Kidney epithelial cell (primary cell): ENCODE measurements around the gene LTBP3. TPM values are rescaled to one million over a fixed set of nuclear protein-coding genes. Genes with fewer than 3 reads are reported as not detected.

Source experiments
- DNase-seq: peaks from one replicate; pipeline ENCODE4 v3.0.0-alpha.2; 2010; ENCODE audit warnings: low read depth
- H3K27me3 ChIP-seq: 2 replicates; pipeline ENCODE4 v1.6.0; 2011; ENCODE audit warnings: low read length; ENCODE audit not compliant: control insufficient read depth, insufficient read depth
- H3K36me3 ChIP-seq: 2 replicates; pipeline ENCODE4 v1.5.1; 2011; ENCODE audit warnings: low read length; ENCODE audit not compliant: control insufficient read depth, insufficient read depth
- H3K4me3 ChIP-seq: 2 replicates; pipeline ENCODE4 v1.5.1; 2011; ENCODE audit warnings: low read depth, mild to moderate bottlenecking, control low read depth, low read length
- CTCF ChIP-seq: IDR thresholded peaks from 2 replicates; pipeline ENCODE4 v1.5.1; 2011; ENCODE audit warnings: mild to moderate bottlenecking, moderate library complexity, low read length, control low read depth, inconsistent platforms; ENCODE audit not compliant: insufficient read depth, poor library complexity, severe bottlenecking
- total RNA-seq: library from RNA; depleted of rRNA; stranded (reverse); fragments of >200 nt; gene quantifications from 2 replicates; pipeline ENCODE4 v1.2.3, GENCODE V29; 2015

LTBP3 gene
- total RNA-seq, 1 donor from 2014 or later = 116 TPM

- no peak for DNase-seq
- H3K36me3 ChIP-seq = no peaks in the 10 kb centered on the region
- TF ChIP-seq CTCF = no peak
- no peak overlapping the region for H3K4me3 ChIP-seq
- peaks cover 10% of the 10 kb centered on the region for H3K27me3 ChIP-seq
Observed at GRCh38 chr11:65586676-65587075, 28.5 kb upstream of the LTBP3 start.

GRCh38 chr11:65586247-65586630, 28.1 kb upstream of the LTBP3 start:
- TF ChIP-seq CTCF = no peak

GRCh38 chr11:65585396-65586246, 27.5 kb upstream of the LTBP3 start:
- no peak for TF ChIP-seq CTCF
- no peak overlapping the region for H3K4me3 ChIP-seq
- H3K36me3 ChIP-seq = no peaks in the 10 kb centered on the region
- no peak for DNase-seq
- peaks cover 10% of the 10 kb centered on the region for H3K27me3 ChIP-seq

More at GRCh38 chr11:65586247-65586630, 28.1 kb upstream of the LTBP3 start:
- DNase-seq = no peak
- Histone ChIP-seq H3K27me3 (peaks cover 10% of the 10 kb centered on the region), H3K4me3 (no peak overlapping the region), H3K36me3 (no peaks in the 10 kb centered on the region)

GRCh38 chr11:65584723-65585171, 26.6 kb upstream of the LTBP3 start:
- no peaks in the 10 kb centered on the region for H3K36me3 ChIP-seq
- DNase-seq = no peak
- peaks cover 10% of the 10 kb centered on the region for H3K27me3 ChIP-seq
- H3K4me3 ChIP-seq = no peak overlapping the region
- no peak for TF ChIP-seq CTCF

GRCh38 chr11:65584106-65584505, 25.9 kb upstream of the LTBP3 start:
- Histone ChIP-seq H3K27me3 (peaks cover 10% of the 10 kb centered on the region), H3K4me3 (no peak overlapping the region), H3K36me3 (no peaks in the 10 kb centered on the region)
- TF ChIP-seq CTCF = no peak
- no peak for DNase-seq
